ENCODE data around the gene PTPRQ.

DNA sequence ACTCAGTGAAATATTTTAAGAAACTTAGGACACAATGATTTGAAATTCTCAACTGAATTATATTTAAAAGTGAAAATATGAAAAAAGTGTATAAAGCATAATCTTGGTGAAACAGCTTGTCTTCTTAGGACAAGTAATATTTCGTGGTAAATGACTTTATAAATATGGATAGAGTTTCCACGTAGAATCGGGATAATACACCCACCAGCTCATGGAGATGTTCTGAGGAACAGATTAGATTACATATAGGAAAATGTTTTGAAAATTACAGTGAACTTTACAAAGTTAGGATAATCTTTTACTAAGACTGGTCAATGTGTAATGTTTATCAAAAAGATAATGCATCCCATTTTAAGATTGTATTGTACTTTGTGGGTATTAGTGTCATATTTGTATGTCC is 237.8 kb downstream of the PTPRQ start:
- TF ChIP-seq ZNF431 (CRISPR knock-in tag; IDR thresholded peaks at IDR 0.05) (no peak), ZNF23 (CRISPR knock-in tag; IDR thresholded peaks at IDR 0.05) (no peak), TAF1 (IDR thresholded peaks at IDR 0.05; ENCODE audit: control insufficient read depth, extremely low read depth, insufficient read depth, low read length, severe bottlenecking) (no peak)
- TF ChIP-seq, protein P1, sequence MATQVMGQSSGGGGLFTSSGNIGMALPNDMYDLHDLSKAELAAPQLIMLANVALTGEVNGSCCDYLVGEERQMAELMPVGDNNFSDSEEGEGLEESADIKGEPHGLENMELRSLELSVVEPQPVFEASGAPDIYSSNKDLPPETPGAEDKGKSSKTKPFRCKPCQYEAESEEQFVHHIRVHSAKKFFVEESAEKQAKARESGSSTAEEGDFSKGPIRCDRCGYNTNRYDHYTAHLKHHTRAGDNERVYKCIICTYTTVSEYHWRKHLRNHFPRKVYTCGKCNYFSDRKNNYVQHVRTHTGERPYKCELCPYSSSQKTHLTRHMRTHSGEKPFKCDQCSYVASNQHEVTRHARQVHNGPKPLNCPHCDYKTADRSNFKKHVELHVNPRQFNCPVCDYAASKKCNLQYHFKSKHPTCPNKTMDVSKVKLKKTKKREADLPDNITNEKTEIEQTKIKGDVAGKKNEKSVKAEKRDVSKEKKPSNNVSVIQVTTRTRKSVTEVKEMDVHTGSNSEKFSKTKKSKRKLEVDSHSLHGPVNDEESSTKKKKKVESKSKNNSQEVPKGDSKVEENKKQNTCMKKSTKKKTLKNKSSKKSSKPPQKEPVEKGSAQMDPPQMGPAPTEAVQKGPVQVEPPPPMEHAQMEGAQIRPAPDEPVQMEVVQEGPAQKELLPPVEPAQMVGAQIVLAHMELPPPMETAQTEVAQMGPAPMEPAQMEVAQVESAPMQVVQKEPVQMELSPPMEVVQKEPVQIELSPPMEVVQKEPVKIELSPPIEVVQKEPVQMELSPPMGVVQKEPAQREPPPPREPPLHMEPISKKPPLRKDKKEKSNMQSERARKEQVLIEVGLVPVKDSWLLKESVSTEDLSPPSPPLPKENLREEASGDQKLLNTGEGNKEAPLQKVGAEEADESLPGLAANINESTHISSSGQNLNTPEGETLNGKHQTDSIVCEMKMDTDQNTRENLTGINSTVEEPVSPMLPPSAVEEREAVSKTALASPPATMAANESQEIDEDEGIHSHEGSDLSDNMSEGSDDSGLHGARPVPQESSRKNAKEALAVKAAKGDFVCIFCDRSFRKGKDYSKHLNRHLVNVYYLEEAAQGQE (IDR thresholded peaks at IDR 0.05; ENCODE audit: borderline replicate concordance): no peak
- TF ChIP-seq, protein P1 (CRISPR knock-in tag; IDR thresholded peaks at IDR 0.05; ENCODE audit: low read depth): no peak
- TF ChIP-seq, protein P2, sequence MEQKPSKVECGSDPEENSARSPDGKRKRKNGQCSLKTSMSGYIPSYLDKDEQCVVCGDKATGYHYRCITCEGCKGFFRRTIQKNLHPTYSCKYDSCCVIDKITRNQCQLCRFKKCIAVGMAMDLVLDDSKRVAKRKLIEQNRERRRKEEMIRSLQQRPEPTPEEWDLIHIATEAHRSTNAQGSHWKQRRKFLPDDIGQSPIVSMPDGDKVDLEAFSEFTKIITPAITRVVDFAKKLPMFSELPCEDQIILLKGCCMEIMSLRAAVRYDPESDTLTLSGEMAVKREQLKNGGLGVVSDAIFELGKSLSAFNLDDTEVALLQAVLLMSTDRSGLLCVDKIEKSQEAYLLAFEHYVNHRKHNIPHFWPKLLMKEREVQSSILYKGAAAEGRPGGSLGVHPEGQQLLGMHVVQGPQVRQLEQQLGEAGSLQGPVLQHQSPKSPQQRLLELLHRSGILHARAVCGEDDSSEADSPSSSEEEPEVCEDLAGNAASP (IDR thresholded peaks at IDR 0.05): no peak
- TF ChIP-seq, protein P3, sequence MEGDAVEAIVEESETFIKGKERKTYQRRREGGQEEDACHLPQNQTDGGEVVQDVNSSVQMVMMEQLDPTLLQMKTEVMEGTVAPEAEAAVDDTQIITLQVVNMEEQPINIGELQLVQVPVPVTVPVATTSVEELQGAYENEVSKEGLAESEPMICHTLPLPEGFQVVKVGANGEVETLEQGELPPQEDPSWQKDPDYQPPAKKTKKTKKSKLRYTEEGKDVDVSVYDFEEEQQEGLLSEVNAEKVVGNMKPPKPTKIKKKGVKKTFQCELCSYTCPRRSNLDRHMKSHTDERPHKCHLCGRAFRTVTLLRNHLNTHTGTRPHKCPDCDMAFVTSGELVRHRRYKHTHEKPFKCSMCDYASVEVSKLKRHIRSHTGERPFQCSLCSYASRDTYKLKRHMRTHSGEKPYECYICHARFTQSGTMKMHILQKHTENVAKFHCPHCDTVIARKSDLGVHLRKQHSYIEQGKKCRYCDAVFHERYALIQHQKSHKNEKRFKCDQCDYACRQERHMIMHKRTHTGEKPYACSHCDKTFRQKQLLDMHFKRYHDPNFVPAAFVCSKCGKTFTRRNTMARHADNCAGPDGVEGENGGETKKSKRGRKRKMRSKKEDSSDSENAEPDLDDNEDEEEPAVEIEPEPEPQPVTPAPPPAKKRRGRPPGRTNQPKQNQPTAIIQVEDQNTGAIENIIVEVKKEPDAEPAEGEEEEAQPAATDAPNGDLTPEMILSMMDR (IDR thresholded peaks at IDR 0.05 in 2 of 3, conservative IDR thresholded peaks at IDR 0.05 in 1 of 3; ENCODE audit: insufficient read depth in 2 of 3, low read depth in 1 of 3, low read length in 3 of 3): no peak
- TF ChIP-seq, protein P4, sequence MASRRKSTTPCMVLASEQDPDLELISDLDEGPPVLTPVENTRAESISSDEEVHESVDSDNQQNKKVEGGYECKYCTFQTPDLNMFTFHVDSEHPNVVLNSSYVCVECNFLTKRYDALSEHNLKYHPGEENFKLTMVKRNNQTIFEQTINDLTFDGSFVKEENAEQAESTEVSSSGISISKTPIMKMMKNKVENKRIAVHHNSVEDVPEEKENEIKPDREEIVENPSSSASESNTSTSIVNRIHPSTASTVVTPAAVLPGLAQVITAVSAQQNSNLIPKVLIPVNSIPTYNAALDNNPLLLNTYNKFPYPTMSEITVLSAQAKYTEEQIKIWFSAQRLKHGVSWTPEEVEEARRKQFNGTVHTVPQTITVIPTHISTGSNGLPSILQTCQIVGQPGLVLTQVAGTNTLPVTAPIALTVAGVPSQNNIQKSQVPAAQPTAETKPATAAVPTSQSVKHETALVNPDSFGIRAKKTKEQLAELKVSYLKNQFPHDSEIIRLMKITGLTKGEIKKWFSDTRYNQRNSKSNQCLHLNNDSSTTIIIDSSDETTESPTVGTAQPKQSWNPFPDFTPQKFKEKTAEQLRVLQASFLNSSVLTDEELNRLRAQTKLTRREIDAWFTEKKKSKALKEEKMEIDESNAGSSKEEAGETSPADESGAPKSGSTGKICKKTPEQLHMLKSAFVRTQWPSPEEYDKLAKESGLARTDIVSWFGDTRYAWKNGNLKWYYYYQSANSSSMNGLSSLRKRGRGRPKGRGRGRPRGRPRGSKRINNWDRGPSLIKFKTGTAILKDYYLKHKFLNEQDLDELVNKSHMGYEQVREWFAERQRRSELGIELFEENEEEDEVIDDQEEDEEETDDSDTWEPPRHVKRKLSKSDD (conservative IDR thresholded peaks at IDR 0.05; ENCODE audit: low read length): no peak

Data from K562 (cell line).